Ascending aorta (tissue), 2 donors: ENCODE data around the gene DNAJB1. TPM values are rescaled to one million over a fixed set of nuclear protein-coding genes. Genes with fewer than 3 reads are reported as not detected.
"Not testable (repeated sequence)": the region's sequence is repeated elsewhere in the genome, so short reads cannot be mapped to it uniquely, and the experiment has no call there.

Source experiments
- DNase-seq, 2 donors: peaks; one replicate each; pipeline ENCODE4 v3.0.0-alpha.2; 2019; ENCODE audit warnings: low spot score in 2 of 2
- H3K27ac ChIP-seq, 2 donors: fragments of 200-600 bp; sonication (generic); one replicate each; pipeline ENCODE4 v1.5.1; 2016 to 2017; ENCODE audit warnings: mild to moderate bottlenecking in 1 of 2
- H3K27me3 ChIP-seq: fragments of 200-600 bp; sonication (generic); one replicate; pipeline ENCODE4 v1.5.1; 2017
- H3K36me3 ChIP-seq, 2 donors: fragments of 200-600 bp; sonication (generic); one replicate each; pipeline ENCODE4 v1.5.1; 2016
- H3K4me1 ChIP-seq, 2 donors: fragments of 200-600 bp; sonication (generic); one replicate each; pipeline ENCODE4 v1.5.1; 2016 to 2017; ENCODE audit warnings: mild to moderate bottlenecking in 1 of 2
- H3K4me3 ChIP-seq, 2 donors: fragments of 200-600 bp; sonication (generic); one replicate each; pipeline ENCODE4 v1.5.1; 2016 to 2017; ENCODE audit warnings: mild to moderate bottlenecking in 1 of 2
- H3K9me3 ChIP-seq, 2 donors: fragments of 200-600 bp; sonication (generic); one replicate each; pipeline ENCODE4 v1.5.1; 2016
- CTCF ChIP-seq, 3 experiments: fragments of 200-600 bp in 2 of 3; fragments of 450-650 bp in 1 of 3; sonication (generic) in 2 of 3; IDR thresholded peaks; one replicate each; pipeline ENCODE4 v1.5.1; 2016 to 2019; ENCODE audit warnings: antibody characterized with exemption in 3 of 3, mild to moderate bottlenecking in 1 of 3, moderate library complexity in 1 of 3
- intact Hi-C: fragments of 100-400 bp; cut with DNase I; formaldehyde crosslinking; loops from one replicate; pipeline ENCODE4 v1.15.1; 2023
- total RNA-seq: library from RNA; depleted of rRNA; stranded (reverse); fragments of >200 nt; gene quantifications from one replicate; pipeline ENCODE4 v1.1.0, GENCODE V29; 2016

DNAJB1 gene
- total RNA-seq, 1 donor from 2014 or later = 73.8 TPM

GRCh38 chr19:14505488-14506239, 12.5 kb downstream of the DNAJB1 start:
- H3K4me3 ChIP-seq = no peak overlapping the region
- intact Hi-C loops = no loop called here
- H3K9me3 ChIP-seq = no peaks in the 10 kb centered on the region
- DNase-seq = no peak
- H3K27me3 ChIP-seq = no peaks in the 10 kb centered on the region
- no peak overlapping the region for H3K27ac ChIP-seq
- TF ChIP-seq CTCF (IDR thresholded peaks at IDR 0.05) = peak in 2 of 3 experiments; percentile 31 to 43
- H3K36me3 ChIP-seq = no peaks in the 10 kb centered on the region
- no peaks in the 10 kb centered on the region for H3K4me1 ChIP-seq

- H3K4me1 ChIP-seq, DNase-seq, H3K36me3 ChIP-seq, H3K27ac ChIP-seq, intact Hi-C loops, H3K9me3 ChIP-seq, H3K27me3 ChIP-seq, H3K4me3 ChIP-seq: not testable (repeated sequence)
These were observed 13.6 kb downstream of the DNAJB1 start for GRCh38 chr19:14504575-14504974.

GRCh38 chr19:14503285-14503684, 14.9 kb downstream of the DNAJB1 start:
- no peaks in the 10 kb centered on the region for H3K9me3 ChIP-seq
- intact Hi-C loops = no loop called here
- H3K36me3 ChIP-seq = no peaks in the 10 kb centered on the region
- DNase-seq = no peak
- no peak overlapping the region for H3K4me3 ChIP-seq
- H3K4me1 ChIP-seq = no peaks in the 10 kb centered on the region
- no peaks in the 10 kb centered on the region for H3K27me3 ChIP-seq
- TF ChIP-seq CTCF (IDR thresholded peaks at IDR 0.05) = no peak
- no peak overlapping the region for H3K27ac ChIP-seq

- H3K4me1 ChIP-seq = no peaks in the 10 kb centered on the region
- H3K9me3 ChIP-seq = no peaks in the 10 kb centered on the region
- no peak for DNase-seq
- no peak overlapping the region for H3K4me3 ChIP-seq
- H3K27ac ChIP-seq = no peak overlapping the region
- intact Hi-C loops = no loop called here
- H3K36me3 ChIP-seq = no peaks in the 10 kb centered on the region
- TF ChIP-seq CTCF (IDR thresholded peaks at IDR 0.05) = no peak
- no peaks in the 10 kb centered on the region for H3K27me3 ChIP-seq
These were observed 15.7 kb downstream of the DNAJB1 start for GRCh38 chr19:14502334-14503092.

GRCh38 chr19:14497228-14497921, 20.8 kb downstream of the DNAJB1 start:
- Histone ChIP-seq H3K36me3 (peaks cover 0 to 3% of the 10 kb centered on the region in 2 donors), H3K9me3 (no peaks in the 10 kb centered on the region), H3K4me1 (peaks cover 0 to 17% of the 10 kb centered on the region in 2 donors), H3K27me3 (no peaks in the 10 kb centered on the region), H3K4me3 (no peak overlapping the region), H3K27ac (peak overlapping the region; percentile 24 to 51)
- intact Hi-C loops = loop anchor here (5.0 kb wide), 2 partner anchors 190 to 415 kb away; no protein-coding TSS in a partner anchor
- TF ChIP-seq CTCF (IDR thresholded peaks at IDR 0.05) = no peak
- no peak for DNase-seq
